HG02973 (cell line): ENCODE results near the gene INO80C.

Experiments
- ATAC-seq: cut with Tn5 transposase; IDR thresholded peaks from one replicate; pipeline ENCODE4 v1.9.1; 2021; ENCODE audit warnings: moderate library complexity; ENCODE audit not compliant: unreplicated experiment

Gene INO80C, protein sequence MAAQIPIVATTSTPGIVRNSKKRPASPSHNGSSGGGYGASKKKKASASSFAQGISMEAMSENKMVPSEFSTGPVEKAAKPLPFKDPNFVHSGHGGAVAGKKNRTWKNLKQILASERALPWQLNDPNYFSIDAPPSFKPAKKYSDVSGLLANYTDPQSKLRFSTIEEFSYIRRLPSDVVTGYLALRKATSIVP

DNA sequence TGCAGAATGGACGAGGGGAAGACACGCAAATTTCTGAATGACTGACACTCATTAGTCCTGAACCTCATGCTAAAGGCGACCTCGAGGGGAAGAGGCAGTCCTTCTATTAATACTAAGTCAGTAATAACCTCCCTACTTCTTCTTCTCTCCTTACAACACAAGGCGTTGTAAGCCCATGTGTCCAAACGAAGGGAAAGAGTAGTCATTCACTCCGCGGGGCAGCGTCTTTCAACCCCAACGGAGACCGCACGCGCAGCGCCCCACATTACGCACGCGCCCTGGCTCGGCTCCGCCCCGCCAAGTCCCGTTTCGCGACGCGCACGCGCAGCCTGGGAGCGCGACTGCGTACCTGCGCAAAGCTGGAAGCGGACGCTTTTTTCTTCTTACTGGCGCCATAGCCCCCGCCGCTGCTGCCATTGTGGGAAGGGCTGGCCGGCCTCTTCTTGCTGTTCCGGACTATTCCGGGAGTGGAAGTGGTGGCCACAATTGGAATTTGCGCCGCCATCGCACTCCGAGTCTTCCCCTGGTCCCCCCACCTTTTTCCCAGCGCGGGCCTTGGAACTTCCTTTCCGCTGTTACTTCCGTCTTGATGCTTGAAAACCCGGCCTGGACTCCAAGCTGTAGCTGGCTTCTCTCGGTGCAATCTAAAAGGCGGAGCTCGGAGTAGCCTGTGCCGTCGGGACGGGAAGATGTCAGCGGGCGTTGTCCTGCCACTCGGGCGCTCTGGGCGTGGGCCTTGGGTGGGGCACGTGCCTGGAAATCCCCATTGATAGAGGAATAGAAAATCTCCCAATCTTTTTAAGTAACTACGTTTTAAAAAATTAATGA is at the start of gene INO80C:
Gene INO80C, minus strand, starts transcription at position 591 of the 828 bp plus-strand sequence. Its CDS starts 86 bp downstream, at position 505.
- ATAC-seq, result peak; percentile 89

DNA sequence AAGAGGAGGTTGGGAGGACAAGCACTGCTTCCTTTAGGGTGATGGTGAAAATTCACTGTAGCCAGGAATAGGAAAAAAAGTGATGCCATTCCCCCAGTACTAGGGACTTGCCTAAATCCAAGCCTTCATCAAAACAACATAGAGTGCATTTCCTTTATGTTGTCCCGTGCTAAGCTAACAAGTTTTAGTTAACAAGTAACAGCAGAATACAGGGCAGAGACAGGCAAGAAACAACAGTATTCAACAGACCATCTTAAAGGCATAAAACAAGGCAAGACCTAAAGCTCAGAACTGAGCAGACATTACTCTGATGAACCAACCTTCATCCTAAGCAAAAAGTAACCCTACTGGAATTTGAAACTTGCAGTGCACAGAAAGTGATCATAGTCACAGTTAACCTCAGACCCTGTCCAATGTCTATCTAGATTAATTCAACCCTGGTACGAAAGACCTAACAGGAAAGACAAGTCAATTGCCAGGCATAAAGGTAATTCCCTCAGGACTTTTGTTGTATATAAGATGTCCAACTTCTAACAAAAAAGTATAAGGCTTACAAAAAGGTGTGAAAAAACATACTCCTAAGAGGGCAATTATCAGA is 49.3 kb upstream of the INO80C start:
- no peak for ATAC-seq

DNA sequence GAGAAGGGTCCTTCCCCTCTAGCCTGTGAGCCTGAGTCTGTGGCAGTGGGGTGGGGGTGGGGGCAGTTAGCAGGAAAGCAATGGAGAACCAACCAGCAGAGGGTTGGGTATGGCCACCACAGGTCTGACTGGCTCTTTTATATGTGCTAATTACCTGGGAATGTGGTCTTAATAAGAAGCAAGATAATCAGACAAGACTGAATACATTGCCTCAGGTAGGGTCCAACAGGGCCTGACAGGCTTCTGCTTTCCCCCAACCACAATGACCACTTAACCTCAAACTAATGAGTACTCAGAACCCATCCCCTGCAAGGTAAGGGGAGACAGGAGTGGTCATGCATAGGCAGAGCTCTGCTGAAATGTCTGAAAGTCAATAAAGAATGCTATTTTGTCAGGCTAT is 44.6 kb upstream of the INO80C start:
- no peak for ATAC-seq

DNA sequence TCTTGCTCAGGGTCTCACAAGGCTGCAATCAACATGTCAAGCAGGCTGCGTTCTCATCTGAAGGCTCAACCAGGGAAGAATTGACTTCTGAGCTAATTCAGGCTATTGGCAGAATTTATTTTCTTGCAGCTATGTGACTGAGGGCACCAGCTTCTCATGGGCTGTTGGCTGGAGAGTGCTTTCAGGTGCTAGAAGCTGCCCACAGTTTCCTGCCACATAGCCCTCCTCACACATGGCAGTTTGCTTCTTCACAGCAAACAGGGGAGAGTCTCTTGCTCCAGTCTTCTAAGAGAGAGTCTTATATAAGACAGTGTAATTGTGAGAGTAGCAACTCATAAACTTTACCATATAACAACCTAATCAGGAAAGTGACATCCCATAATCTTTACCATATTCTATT is 37.5 kb upstream of the INO80C start:
- ATAC-seq, result no peak

DNA sequence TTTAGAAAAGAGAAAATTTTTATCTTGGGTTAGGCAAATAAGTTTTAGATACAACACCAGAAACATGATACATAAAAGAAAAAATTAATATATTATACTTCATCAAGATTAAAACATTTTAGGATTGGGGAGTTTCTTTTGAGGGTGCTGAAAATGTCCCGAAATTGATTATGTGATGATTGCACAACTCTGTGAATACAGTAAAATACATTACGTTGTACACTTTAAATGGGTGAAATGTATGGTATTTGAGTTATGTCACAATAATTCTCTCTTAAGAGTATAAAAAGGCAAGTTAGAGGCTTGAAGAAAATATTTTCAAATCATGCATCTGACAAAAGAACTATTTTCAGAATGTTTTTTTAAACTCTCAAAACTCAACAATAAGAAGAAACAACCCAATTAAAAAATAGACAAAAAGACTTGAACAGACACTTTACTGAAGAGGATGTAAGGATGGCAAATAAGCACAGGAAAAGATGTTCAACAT is 36.2 kb upstream of the INO80C start:
- no peak for ATAC-seq

DNA sequence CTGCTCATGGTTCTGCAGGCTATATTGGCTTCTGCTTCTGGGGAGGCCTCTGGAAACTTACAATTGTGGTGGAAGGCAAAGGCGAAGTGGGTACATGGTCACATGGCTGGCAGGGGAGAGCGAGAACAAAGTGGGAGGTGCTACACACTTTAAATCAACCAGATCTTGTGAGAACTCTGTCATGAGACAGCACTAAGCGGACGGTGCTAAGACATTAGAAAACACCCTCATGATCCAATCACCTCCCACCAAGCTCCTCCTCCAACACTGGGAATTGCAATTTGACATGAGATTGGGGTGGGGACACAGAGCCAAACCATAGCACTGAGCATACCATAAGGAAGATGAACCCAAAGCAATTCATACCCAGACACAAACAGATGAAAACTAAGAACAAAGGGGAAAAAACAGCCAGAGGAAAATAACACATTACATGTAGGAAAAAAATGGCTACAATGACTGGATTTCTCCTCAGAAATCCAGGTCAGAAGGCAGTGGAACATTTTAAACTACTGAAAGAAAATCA is 31.1 kb upstream of the INO80C start:
- no peak for ATAC-seq

DNA sequence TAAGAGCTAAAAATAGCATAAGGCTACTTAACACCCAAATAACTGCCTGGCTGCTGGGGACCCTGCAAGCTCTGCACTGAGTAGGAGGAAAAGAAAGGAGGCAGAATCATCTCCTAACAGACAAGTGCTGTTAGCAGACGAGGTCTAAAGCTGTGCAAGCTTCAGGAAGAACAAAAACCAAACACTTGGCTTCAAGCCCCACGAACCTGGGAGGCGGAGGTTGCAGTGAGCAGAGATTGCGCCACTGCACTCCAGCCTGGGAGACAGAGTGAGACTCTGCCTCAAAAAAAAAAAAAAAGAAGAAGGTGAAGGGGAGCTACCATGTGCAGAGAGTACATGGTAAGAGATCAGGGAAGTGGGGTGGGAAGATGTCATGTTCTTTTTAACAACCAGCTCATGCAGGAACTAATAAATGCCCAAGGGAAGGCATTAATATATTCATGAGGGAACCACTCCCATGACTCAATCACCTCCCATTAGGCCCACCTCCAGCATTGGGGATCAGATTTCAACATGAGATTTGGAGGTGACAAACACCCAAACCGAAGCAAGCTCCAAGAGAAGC is 28.8 kb upstream of the INO80C start:
- ATAC-seq, result no peak

DNA sequence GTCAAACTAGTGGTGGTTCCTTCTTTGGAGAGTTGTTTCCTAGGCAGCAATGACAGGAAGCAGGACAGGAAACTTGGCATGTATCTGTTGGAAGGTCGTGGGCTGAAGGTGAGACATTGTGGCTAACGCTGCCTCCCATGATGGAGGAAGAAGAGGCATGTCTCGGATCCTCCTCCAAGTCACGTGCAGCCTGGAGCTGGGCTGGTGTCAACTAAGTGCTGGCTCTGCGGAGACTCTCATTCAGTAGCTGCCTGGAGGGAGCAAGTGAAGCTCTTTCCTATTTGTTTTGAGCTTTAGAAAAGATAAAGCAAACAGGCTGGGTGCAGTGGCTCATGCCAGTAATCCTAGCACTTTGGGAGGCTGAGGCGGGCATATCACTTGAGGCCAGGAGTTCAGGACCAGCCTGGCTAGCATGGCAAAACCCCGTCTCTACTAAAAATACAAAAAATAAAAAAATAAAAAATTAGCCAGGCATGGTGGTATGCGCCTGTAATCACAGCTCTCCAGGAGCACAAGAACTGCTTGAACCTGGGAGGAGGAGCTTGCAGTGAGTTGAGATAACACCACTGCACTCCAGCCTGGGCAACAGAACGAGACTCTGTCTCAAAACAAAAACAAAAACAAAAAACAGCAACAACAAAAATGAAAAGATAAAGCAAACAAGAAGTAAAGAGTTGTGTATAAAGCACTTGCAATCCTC is 28.2 kb upstream of the INO80C start:
- ATAC-seq, result no peak

DNA sequence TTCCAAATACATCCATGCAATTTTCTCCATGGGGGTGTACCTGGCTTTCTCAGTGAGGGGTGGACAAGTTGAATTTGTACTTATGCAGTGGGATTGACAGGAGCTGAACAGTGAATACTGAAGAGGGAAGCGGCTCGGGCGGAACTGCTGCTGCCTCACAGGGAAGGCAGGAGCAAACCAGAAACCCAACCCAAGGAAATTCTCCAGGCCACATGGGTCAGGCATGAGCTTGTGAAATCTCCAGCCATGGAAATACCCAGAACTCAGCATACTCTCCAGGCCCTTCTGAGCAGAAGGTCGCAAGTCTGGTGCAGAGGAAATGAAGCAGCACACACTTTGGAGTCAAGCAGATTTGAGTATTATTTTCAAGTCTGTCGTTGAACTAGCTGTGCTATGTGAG is 26.5 kb upstream of the INO80C start:
- ATAC-seq, result no peak

DNA sequence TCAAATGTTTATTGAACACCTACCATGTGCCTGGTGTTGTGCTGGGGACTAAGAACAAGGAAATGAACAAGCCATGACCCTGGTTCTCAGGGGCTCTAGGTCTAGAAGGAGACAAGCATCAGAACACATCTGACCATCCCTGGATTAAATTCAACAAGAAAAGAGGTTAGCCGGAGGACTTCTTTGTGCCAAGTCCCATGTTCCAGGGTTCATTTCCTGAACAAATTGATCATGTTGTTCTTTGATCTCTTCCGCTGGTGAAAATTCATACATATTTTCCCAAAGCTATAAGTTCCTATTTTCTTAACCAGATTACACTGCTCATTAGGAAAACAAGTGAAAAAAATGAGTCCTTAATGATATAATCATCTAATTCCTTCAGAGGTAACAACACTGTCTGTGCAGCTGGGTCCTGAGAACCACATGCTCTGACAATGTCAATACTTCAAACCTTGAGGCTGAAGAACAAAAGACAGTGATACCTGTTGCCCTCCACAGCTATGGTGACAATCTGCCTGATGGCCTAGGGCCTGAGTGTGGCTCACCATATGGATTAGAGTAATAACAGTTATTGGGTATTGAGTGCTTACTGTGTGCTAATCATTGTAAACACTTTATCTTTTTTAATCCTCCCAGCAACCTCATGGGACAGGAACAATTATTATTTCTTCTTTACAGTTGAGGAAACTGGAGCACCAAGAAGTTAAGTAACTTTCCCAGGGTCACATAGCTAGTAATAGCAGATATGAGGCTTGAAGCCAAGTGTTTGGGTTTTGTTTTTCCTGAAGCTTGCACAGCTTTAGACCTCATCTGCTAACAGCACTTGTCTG is 24.6 kb upstream of the INO80C start:
- no peak for ATAC-seq

DNA sequence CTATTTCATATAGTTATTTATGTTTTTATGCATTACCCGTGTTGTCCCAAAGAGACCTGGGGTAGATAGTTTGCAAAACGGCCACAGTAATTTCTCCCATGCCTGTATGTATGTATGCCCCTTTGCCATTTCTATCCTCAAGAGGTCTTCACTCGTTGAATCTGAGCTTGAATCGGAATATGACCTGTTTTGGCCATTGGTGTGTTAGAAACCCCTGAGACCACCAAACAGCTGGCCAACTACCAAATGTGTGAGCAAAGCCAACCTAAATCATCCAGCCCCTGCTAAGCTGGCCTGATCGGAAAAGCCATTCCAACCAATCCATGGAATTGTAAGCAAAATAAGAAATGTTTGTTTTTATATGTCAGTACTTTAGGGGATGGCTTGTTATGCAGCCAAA is 23.4 kb upstream of the INO80C start:
- no peak for ATAC-seq

DNA sequence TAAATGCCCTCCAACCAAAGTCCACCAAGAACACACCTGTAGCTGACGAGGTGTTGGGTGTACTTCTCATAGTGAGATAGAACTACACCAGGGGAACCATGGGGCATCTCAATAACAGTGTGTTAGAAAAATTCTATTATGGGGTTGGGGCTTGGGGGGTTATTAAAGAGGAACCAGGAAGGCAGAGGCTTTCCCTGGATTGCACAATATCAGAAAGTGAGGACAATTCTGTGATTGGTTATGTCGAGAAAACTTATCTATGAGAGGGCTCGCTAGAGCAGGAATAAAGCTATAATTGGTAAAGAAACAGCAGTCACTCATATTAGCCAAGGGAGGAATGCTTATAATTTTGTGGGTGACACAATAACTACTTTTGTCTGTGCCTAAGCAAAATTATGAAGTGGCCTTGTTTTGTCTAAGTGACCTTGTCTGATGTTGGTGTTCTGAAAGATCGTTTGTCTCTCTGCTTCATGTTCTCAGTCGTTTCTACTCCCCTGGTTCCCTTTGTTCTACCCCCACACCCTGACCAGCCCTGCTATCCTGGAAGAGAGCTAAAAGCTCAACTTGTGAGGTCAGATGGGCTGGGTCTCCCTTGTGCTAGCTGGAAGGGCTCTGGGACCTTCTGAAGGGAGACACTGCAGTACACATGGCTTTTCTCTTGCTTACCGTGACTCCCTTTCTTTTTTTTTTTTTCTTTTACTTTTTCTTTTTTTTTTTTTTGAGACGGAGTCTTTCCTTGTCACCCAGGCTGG is 21.6 kb upstream of the INO80C start:
- ATAC-seq, result no peak

DNA sequence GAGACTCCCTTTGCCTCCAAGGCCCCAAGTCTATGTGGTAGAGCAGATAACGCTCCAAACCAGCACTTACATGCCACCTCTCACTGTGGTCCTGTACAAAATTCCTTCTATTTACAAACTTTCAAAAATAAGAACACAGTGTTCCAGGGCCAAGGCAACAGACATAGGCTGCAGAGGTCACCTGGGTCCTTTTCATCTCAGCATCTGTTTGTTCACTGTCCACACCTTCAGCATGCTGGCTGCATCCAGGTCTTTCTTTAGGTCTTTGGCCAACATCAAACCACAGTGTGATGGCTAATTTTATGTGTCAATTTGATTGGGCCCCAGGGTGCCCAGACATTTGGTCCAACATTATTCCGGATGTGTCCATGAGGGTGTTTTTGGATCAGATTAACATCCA is 20.0 kb upstream of the INO80C start:
- no peak for ATAC-seq

DNA sequence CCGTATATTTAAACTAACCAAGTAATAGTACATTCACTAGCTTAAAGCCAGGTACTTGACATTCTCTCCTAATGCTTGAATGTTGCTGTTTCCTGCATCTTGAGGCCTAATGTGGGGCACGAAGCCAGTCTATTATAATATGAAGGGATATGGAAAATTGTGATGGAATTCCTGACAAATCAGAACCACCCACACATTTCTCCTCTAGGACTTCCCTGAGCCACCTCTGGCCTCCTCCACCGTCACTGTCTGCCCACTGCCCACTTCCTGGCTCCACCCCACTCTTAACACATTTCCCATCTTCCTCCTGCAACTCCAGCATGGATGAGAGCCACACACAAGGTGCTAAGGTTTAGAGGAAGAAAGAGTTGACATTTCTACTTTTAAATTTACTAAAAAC is 19.0 kb upstream of the INO80C start:
- no peak for ATAC-seq

DNA sequence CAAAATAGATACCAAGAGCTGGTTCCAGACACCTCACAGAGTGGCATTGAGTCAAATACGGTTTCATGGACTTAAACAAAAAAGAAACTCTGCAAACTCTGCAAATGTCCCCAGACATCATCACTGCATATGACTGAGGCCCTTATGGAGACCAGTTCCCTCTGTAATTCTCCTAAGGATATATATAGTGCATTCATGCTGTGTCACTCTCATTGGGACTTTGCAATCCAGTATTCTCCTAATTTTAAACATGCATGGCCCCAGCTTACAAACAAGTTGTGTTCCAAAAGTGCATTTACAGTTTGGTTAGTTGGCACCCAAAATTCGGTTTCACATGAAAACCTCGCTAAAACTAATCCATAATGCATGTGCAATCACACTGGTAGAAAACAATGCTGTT is 18.6 kb upstream of the INO80C start:
- ATAC-seq, result no peak

DNA sequence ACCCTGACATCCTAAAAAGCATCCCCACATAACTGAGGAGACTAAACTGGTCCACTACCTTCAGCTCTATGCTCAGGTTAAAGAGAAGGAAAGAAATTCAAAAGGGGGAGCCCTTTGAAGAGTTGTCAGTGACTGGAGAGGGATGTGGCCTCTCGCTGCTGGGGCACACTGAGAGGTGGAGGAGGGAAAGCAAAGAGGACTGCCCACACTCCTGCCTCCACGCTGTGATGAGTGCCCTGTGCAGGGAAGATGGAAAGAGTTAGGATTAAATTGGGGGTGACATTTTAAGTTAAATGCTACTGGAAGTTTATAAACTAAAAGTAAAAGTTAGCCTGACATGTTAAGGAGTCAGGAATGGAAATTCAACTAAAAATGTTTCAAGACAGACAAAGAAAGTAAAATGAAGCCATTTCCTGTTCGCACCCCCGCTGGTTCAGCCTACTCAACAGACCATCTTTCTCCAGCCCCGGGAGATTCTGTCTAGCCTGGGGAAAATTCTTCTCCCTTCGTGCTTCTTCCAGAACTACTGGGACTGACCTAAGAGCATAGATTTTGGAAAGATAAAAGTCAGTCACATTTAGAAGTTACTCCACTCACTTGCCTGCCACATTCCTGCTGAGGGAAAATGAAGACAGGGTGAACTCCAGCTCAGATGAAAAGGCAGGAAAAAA is 17.8 kb upstream of the INO80C start:
- no peak for ATAC-seq

DNA sequence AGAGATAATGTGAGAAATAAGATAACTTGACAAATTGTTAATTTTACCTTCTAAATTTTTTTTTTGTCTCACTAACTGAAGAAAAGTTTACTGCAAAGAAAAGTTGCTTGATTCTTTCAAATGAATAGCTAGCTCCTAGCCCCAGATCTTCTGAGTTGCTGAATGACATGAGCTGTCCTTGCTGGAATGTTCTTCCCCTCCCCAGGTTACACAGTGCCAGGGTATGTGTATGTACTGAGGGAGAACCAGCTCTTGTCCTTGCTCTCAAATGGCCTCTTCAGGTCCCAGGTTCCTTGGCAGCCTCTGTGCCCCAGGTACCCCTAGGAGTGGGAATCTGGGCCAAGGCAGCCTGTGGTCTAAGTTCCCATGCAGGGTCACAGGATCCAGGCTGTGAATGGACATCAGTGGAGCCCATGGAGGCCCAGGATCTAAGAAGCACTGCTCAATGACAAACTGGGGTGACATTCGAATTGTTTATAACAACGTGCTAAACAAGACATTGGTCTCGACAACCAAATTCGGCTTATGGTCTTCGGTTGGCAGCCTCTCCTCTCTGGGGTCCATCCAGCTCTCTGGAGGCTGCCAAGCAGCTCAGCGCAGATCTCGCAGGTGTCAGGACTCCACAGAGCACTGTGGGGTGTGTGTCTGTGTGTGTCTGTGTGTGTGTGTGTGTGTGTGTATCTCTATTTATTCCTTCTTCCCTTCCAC is 17.1 kb upstream of the INO80C start:
- ATAC-seq, result no peak

DNA sequence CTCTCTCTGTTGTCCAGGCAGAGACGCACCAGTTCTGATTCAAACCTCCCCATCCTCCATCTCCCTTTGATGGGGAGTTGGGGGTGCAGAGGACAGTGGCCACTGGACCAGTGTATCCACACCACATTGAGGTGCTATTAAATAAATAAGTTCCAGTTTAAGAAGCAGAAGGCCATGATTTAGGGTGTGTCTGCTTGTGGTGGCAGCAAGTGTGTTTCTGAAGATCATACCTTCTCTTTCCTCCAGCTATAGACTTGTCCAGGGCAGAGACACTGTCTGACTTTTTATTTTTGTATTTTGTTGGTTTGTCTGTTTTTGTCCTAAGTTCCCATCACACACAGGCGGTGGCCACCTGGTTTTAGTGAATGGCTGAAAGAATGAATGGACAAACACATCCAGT is 16.5 kb upstream of the INO80C start:
- ATAC-seq, result no peak
